ENCODE measurements around the gene DCC.

The DCC gene

DNA sequence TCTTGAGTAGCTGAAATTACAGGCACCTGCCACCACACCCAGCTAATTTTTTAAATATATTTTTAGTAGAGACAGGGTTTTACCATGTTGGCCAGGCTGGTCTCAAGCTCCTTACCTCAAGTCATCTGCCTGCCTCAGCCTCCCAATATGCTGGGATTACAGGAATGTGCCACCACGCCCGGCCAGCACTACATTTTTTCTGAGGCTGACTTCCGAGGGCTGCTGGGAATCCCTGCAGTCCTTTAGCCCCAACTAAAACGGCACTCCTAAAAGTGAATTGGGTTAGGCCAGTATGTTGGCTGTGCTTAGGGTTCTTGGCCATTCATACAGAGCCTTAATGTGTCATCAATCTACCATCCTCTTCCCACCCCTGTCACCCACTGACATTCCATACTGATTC is 375.4 kb downstream of the DCC start:
- DNase-seq, result no peak

DNA sequence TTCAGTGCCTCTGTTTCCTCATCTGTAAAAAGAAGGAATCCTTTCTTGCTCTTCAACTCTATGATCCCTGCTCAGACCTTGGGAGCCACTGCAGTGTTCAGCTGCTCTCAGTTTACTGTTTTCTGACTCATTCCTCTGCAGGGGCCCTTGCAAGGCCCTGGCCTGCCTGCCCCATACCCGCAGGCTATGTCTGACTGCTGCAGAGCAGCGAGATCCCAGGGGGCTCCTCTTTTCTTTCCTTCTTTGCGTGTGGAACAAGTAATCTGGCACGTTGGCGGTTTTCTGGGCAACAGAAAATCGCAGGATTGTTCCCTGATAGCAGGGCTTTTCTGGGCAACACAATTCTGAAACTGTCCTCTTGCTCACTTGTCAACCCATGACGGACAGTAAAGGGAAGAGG is 376.0 kb downstream of the DCC start:
- DNase-seq, result no peak

DNA sequence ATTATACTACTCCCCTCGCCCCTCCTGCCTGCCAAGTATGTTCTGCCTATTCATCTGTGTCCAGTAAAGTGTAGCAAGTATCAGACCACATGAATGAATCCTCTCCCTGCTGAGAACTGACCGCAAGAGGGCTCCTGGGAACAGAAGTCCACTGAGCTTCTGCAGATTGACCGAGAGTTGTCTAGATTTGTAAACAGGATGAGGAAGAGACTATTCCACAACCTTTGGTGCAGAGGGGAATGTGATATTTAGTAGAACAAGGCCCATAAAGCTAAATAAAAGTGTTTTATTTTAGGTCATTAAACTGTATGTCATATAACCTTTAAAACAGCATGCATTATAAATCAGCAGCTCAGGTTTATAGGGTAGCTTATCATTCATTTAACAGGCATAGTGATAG is 377.0 kb downstream of the DCC start:
- no peak for DNase-seq

DNA sequence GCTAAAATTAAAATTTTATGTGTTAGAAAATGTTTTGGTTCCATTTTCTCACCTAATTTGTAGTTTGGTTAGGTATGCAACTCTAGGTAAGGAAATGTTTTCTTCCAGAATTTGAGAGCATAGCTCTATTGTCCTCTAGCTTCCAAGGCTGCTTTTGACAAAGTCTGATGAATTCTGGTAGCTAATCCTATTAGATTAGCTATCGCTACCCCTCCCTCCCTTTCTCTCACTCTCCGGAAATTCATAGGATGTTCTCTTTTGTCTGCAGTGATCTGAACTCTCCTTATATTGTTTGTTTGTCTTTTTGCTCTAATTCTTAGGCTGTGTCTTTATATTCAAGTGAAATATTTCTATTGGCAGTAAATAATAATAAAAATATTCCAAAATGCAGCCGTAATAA is 382.9 kb downstream of the DCC start:
- no peak for DNase-seq

DNA sequence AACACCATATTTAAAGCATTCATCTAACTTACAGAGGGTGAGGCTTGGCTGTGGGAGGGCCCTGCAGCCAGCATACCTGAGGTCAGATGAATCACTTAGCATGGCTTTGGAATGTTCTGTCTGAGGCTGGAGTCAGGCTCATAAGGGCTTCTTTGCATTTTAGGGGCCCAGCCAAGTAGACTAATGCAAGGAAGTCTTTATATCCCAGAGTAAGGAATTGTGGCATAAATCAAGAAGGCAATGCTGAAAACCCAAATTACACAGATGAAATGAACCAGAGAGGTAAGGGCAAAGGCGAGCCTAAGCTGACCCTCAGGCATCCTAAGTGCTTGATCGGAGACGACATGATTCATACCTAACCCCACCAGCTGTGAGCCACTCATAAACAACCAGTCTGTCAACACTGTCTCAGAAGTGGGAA is 383.6 kb downstream of the DCC start:
- no peak for DNase-seq

DNA sequence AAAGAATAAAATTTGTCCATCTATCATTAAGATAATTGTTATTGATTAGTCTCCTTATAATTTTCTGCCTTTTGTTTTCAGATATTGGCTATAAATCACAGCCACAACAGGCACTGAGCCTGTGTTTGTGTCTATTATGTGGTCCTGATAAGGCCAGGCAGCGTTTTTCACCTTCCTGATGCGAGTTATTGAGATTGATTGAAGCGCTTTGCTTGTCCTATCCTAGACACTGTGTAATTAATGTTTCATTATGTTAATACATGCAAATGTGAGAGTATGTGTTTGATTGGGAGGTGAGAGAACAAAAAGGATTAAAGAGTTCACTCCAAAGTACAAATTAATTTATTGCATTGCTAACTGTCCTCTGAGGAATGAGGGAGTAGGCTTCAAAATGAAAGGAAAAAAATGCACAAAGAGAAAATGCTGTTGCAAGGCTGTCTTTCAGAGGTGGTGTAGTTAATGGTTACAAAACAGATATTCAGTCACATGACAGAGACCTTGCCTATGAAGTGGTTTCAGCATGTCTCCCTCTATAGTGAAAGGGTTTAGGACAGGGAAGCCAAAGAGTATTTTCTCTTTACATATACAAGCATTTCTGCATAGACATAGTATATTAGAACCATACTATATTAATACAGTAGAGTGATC is 391.1 kb downstream of the DCC start:
- no peak for DNase-seq

DNA sequence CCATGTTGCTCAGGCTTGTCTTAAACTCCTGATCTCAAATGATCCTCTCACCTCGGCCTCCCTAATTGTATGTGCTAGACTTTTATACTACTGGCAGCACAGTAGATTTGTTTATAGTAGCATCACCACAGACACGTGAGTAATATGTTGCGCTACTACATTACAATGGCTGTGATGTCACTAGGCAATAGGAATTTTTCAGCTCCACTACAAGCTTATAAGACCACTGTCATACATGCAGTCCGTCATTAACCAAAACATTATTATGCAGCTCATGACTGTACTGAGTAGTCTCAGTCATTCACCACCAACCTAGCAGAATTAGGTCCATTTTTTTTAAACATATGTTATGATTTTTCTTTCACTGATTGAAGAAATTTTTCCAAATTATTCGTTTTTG is 398.9 kb downstream of the DCC start:
- DNase-seq, result no peak

DNA sequence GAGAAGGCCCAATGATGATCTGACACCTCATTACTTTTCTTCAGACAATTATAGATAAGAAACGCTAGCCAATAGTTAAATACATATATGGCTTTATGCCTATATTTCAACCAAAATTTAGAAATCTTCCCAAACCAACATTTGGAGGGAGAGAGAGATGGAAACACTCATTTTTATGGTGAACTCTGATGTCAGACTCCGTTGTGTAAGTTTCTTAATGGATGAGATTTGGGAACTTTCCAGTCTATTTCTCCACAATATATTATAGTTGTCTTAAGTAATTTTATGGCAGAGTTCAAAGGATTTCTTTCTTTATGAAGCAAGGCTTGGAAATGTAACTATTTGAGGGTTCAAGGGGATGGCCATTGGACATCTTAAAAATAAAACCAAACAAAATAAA is 407.0 kb downstream of the DCC start:
- DNase-seq, result no peak

DNA sequence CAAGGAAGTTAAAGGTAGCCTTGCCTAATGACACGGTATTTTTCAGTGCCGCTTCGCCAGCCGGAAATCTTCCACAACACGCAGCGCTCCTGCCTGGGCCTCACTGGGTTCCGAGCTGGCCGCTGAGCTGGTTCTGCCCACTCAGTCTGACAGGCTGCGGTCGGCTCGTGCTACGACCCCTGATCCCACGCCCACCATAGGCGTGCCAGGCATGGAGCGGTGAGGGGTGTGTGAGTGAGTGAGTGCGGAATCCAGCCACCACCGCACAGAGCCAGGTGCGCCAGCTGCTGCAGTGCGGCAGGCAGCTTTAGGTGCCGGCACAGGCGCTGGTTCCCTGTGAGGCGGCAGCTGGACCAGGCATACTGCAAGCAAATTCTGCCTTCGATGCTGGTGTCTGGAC is 407.9 kb downstream of the DCC start:
- no peak for DNase-seq

DNA sequence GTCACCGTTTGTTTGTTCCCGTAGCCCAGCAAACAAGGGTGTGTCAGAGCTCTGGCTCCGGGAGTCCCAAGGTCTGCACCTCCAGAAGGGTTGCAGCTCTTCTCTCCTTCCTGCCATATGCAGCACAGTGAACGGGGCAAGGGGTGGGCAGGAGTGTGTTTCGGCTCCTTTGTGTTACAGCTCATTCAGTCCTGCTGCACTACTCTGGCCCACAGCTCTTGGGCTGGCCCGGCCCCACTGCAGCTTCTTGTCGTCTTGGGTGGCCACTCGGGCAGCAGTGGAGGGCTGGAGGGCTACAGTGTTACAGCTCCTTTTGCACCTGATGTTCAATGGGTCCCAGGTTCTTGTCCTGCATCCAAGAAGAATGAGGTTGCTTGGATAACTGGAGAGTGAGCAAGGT is 408.3 kb downstream of the DCC start:
- no peak for DNase-seq

DNA sequence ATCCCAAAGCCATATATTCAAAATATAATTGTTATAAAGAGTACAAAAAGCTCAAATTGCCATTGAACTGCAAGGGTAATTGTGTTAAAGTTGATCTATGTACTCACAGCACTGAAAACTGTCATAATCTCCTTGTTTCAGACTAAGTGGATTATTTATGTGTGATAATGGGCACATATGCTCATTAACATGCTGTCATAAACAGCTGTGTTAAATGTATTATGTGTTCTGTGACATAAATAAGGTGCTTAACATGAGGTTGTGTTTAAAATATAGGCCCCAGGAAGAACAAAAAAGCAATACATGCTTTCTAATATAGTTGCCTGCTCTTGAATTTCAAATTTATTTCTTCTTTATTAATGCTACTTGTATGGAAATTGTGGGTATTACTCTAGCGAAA is 409.5 kb downstream of the DCC start:
- DNase-seq, result no peak

DNA sequence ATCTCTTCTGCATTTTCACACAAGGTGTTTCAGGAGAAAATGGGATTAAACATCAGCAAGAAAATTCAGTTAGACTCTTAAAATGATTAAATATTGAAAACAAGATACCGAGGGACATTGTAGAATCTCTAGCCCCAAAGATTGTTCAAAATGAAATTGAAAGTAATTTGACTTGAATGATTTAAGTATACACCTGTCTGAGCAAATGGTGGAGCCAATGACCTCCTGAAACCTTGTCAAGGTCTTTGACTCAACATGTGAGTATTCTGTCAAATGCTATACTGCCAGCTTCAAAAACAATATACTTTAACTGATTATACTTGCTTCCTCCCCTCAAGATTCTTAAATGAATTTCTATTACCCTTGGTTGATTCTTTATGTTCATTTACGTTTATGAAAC is 411.0 kb downstream of the DCC start:
- no peak for DNase-seq

DNA sequence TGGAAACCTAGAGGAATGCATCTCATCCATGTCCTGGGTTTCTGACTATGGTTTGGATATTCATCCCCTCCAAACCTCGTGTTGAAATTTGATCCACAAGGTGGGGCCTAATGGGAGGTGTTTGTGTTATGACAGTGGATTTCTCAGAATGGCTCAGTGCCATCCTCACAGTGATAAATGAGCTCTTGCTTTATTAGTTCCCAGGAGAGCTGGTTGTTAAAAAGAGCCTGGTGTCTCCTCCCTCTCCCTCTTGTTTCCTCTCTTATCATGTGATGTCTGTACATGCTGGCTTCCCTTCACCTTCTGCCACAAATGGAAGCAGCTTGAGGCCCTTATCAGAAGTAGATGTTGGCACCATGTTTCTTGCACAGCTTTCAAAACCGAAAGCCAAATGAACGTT is 424.3 kb downstream of the DCC start:
- no peak for DNase-seq

DNA sequence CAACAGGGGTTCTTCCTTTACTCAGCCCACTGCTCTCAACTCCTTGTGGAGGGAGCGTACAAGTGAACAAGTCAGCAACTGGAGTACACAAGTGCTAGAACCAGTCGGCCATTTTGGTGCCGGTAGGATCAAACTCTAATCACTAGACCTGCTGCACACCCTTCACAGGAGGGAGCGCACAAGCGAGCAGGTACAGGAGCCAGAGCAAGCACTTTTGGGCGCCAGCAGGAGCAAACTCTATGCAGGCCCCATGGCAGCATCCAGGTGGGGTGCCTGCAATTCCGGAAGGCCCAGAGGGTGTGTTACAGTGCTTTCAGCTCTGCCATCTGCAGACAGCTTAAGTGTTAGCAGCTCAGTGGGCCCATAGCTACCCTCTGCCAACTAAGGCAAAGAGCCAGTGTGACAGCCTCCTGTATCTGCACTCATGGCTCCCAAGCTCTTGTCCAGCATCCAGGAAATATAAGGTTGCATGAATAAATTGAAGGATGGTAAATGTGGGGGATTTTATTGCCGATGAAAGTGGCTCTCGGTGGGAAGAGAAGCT is 426.1 kb downstream of the DCC start:
- DNase-seq, result no peak

DNA sequence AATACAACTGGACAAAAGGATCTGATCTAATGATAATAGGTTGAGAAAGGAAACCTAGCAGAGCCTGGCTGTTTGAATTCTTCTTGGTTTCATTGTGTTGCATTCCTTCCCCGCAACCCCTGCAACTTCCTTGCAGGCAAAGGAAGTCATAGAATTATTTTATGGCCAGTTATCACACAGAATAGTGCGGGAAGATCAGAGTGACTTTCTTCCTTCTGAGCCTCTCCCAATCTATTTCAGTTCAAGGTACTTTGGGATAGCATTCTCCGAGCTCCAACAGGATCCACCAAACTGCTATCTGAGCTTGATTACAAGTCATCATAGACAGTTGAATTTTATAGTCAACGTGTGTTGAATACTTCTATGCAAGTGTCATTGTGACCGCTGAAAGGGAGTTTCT is 441.1 kb downstream of the DCC start:
- no peak for DNase-seq

DNA sequence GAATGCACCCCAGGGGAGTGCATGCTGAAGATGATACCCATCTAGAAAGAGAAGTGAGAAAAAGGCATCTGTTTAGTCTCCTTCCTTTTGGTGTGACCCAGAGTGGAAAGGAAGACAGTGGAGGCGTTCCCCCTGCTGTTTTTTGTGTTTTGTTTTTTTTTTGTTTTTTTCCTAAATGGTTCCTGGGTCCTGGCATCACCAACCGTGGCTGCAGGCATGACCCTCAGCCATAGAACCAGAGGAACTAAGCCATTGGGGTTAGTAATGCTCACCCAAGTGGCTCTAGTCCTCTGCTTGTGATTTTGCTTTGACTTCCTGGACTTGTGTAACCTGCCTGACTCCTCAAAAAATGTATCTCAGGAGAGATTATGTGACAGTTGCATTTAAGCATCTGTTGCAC is 451.3 kb downstream of the DCC start:
- no peak for DNase-seq

DNA sequence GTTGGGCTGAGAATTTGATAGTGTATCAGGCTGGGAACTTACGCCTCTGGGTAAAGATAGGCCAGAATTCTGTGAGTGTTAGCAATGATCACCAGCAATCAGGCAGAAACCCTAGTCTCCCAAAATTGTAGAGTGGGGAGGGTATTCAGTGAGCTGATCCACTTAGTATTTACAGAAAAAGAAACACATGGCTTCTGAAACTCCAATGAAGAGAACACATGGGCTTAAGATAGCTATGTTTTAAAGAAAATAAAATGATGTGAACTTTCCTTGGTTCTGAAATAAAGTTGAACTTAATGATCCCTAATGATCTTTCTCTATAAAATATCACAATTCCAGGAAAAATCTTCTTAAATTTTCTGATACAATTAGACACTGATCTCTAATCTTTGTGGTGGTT is 472.8 kb downstream of the DCC start:
- no peak for DNase-seq

DNA sequence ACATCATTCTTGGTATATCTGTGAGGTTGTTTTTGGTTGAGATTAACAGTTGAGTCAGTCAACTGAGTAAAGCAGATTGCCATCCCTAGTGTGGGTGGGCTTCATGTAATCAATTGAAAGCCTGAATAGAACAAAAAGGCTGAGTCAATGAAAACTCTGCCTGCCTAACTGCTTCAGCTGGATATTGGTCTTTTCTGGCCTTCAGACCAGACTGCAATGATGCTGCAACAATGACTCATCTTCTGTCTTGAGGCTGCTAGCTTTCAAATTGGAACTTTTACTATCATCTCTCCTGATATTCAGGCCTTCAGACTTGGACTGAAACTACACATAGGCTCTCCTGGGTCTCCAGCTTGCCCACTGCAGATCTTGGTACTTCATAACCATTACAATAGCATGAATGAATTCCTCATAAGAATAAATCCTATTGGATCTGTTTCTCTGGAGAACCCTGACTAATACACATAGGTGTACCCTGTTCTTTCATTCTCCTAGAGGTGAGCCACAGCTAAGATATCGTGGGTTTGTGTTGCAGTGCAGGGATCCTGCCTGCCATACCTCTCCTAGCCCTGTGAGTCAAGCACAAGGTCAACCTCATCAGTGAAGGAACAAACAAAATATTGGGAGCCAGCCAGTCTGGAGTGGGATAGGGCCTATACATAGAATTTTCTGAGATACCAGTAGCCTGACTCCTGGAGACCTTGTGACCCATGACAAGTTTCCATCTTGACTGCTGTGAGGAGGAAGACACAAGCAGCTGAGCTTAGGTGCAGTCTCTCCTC is 473.8 kb downstream of the DCC start:
- DNase-seq, result no peak

DNA sequence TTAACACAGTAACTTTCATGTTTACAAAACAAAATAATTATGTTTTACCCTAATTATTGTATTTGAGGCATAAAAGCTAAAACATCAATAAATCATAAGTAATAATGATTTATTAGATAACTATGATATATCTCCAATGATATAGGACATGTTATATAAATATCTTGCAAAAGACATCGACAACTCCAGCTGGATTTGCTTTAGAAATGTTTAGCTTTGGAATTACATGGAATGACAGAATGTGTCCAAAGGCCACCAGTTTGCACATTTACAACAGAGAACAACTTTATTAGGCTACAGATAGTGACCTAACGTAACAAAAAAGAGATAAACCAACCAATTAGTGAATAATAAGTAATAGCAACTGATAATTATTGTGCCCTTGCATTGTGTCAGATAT is 475.7 kb downstream of the DCC start:
- no peak for DNase-seq

DNA sequence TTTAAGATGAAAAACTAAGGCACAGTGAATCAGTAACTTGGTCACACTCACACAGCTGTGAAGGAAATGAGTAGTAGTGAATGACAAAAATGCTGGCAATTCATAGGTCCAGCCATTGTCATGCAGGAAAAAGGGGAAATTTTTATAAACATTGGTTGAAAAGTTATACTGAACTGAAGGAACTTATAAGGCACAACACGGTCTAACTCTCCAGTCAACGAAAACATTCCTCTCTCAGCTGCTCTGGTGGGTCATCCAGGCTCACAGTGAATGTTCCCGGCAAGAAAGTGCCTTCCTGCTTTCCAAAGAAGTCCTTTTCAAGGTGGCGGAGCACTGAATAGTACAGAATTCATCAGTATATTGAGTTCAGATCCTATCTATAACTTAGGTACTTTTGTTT is 476.1 kb downstream of the DCC start:
- no peak for DNase-seq

DNA sequence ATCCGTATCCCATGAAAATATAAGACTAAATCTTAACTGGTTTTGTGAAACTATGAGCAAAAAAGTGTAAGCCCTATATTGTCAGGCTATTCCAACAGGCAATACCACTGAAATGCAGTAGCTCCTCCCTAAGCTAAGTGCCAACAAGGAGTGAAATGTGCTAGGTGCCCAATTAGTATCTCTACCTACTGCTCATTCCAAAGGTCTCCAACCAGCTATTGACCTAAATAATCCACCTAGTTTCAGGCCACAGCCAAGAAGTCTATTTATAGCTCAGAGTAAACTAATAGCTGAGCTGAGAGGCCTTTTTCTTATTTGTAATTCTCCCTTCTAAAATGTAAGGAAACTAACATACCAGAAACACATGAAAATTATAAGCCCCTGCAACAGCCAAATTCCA is 482.2 kb downstream of the DCC start:
- no peak for DNase-seq

DNA sequence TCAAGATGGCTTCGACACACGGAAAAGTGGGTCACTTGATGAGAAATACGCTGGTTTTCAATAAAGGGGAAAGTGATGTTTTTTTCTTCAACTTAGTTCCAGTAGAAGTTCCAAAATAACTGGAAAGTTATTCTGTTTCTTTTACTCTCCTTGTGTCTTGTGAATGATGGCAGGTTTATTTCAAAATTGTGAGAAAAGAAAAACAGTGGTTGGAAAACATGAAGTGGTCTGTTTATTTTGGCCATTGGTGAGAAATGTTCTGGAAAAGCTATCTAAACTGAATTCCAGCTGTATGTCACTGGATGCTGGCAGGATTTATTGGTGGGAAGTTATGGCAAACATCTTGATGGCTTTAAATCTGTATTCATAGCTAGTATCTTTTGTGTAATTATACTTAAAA is 484.1 kb downstream of the DCC start:
- DNase-seq, result no peak

DNA sequence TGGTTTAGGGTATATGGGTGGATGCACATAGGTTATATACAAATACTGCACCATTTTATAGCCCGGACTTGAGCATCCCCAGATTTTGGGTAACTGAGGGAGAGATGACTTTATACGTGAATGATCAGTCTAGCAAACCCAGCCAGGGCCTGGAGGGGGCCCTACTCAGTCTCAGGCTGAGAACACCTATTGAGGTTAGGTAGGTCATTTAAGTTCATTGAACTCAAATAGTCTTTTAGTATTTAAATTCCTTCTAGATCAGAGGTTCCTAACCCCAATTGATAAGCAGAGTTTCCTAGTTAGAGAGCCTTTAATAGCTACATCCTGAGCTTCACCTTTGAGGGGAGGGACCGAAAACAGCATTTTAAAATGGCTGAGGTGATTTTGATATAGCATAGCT is 487.0 kb downstream of the DCC start:
- DNase-seq, result no peak

DNA sequence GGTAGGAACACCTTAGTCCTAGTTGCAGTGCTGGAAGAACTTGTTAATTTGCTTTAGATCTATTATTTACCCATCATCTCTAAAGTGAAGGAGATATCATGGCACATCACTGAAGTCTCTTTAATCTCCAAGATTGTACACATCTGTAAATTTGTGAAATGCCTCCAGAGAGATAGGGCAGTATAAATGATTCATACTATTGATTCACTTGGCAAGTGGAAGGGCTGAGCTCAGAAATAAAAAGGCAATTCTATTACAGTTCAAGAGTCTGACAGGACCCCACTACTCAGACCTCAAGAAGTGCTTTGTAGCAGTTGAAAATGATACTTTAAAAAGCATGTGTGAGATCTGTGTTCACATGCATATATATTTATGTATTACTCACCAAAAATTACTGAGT is 489.3 kb downstream of the DCC start:
- DNase-seq, result no peak

DNA sequence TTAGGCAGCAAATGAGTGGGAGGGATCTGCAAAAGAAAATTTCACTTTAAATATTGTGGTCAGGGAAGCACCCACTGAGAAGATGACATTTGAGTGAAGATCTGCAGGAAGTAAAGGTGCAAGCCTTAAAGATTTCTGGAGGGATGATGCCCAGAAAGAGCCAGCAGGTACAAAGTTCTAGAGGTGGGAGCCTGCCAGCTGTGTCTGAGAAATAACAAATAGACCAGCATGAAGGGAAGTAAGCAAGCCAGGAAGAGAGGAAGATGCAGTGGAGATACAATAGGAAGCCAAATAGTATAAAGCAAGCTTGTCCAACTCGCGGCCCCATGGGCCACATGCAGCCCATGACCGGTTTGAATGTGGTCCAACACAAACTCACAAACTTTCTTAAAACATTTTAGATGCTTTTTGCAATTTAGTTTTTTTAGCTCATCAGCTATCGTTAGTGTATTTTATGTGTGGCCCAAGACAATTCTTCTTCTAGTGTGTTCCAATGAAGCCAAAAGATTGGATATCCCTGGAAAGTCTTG is 489.9 kb downstream of the DCC start:
- DNase-seq, result no peak

All from CD4-positive, alpha-beta T cell treated with Interleukin-4 for 1 hour (primary cell).